ENCODE data around the gene RPTOR. TPM values are rescaled to one million over a fixed set of nuclear protein-coding genes. Genes with fewer than 3 reads are reported as not detected.

Gene RPTOR
- total RNA-seq, 1 experiment from 2014 or later = 25.1 TPM

GRCh38 chr17:80833952-80834892 lies 289.6 kb downstream of the RPTOR start:
- no peaks in the 10 kb centered on the region for H3K23me2 ChIP-seq (ENCODE audit: insufficient read length, low read depth, low read length, poor library complexity, severe bottlenecking)
- Mint-ChIP-seq H3K9me3 (no peaks in the 10 kb centered on the region; a peak in 1 of 5 replicates), H3K4me3 (peak overlapping the region in 1 of 2 experiments; percentile 45; a peak in 1 of 5 replicates), H3K36me3 (ENCODE audit: insufficient read depth in 1 of 3, low read depth in 3 of 3) (peaks cover 0 to 8% (median 4%) of the 10 kb centered on the region in 3 experiments; a peak in 2 of 7 replicates), H3K4me1 (peaks cover 32% of the 10 kb centered on the region in 2 experiments), H3K27ac (no peak overlapping the region), H3K27me3 (ENCODE audit: low read depth) (peaks cover 18% of the 10 kb centered on the region)
- H2BK20ac ChIP-seq (ENCODE audit: low read depth, low read length, poor library complexity, severe bottlenecking) = no peak overlapping the region
- no peak overlapping the region for H3T11ph ChIP-seq (ENCODE audit: low read length)
- no peak overlapping the region for H3K56ac ChIP-seq (ENCODE audit: insufficient read length, low read depth, low read length)
- H4K8ac ChIP-seq (replicated peaks; ENCODE audit: insufficient read length, low read depth, low read length) = no peak overlapping the region
- H3K27ac ChIP-seq (ENCODE audit: insufficient read length, low read depth, low read length) = no peak overlapping the region
- H3K18ac ChIP-seq (ENCODE audit: insufficient read length, low read depth, low read length) = peak overlapping the region; percentile 3
- no peak overlapping the region for H3K4ac ChIP-seq (ENCODE audit: low read depth, low read length)
- no peak for DNase-seq
- peak overlapping the region; percentile 18 for H2BK12ac ChIP-seq (ENCODE audit: insufficient read length, low read depth, low read length)
- H4K91ac ChIP-seq (ENCODE audit: insufficient read length, low read depth, low read length) = no peak overlapping the region
- H3K9ac ChIP-seq (ENCODE audit: extremely low read depth, insufficient read length, low read length) = no peak overlapping the region
- no peak overlapping the region for H4K5ac ChIP-seq (ENCODE audit: insufficient read length, low read depth, low read length)
- H4K20me1 ChIP-seq (ENCODE audit: control insufficient read depth, insufficient read depth, insufficient read length) = no peaks in the 10 kb centered on the region
- H3K4me1 ChIP-seq (ENCODE audit: insufficient read depth, low read length) = no peaks in the 10 kb centered on the region
- H2AFZ ChIP-seq (ENCODE audit: low read length) = no peak overlapping the region
- H3K9me3 ChIP-seq (ENCODE audit: control insufficient read depth, low read depth, low read length) = no peaks in the 10 kb centered on the region
- no peaks in the 10 kb centered on the region for H3K79me1 ChIP-seq (ENCODE audit: insufficient read depth, low read depth, low read length, poor library complexity, severe bottlenecking)
- H3K14ac ChIP-seq (ENCODE audit: insufficient read depth, low read length) = no peak overlapping the region
- no peak overlapping the region for H2BK5ac ChIP-seq (ENCODE audit: insufficient read length, low read length)
- H2AK5ac ChIP-seq (ENCODE audit: insufficient read length, low read length) = no peak overlapping the region
- H2BK15ac ChIP-seq (ENCODE audit: low read depth, low read length) = no peak overlapping the region
- H3K79me2 ChIP-seq (ENCODE audit: insufficient read depth, low read length) = no peaks in the 10 kb centered on the region
- no CpG with 5 or more reads among the region's 42 CpGs for WGBS (ENCODE audit: extremely low coverage, insufficient read length, low lambda C conversion rate)
- H2BK120ac ChIP-seq (ENCODE audit: low read depth, low read length, poor library complexity, severe bottlenecking) = no peak overlapping the region
- no peaks in the 10 kb centered on the region for H3K27me3 ChIP-seq (ENCODE audit: insufficient read depth, low read length)
- TF ChIP-seq CTCF (conservative IDR thresholded peaks at IDR 0.05) = no peak
- no peak overlapping the region for H3K23ac ChIP-seq (ENCODE audit: insufficient read length, low read depth, low read length)
- H3K4me2 ChIP-seq (ENCODE audit: insufficient read depth, insufficient read length, low read length) = no peak overlapping the region

Measured in H9 (cell line).